ENCODE results near the gene DISC1. TPM values are rescaled to one million over a fixed set of nuclear protein-coding genes. Genes with fewer than 3 reads are reported as not detected.

The DISC1 gene
- total RNA-seq, 4 donors from 2014 or later: 7.1 to 33.4 (median 14.9) TPM

GRCh38 chr1:231930257-231930947, 303.8 kb downstream of the DISC1 start:
- Histone ChIP-seq H3K4me1 (no peaks in the 10 kb centered on the region), H3K27ac (no peak overlapping the region), H3K36me3 (no peaks in the 10 kb centered on the region), H3K9me3 (peaks cover 0 to 5% of the 10 kb centered on the region in 2 donors), H3K27me3 (no peaks in the 10 kb centered on the region), H3K4me3 (no peak overlapping the region)
- TF ChIP-seq CTCF (IDR thresholded peaks at IDR 0.05): no peak
- no peak for TF ChIP-seq POLR2A (IDR thresholded peaks at IDR 0.05)
- intact Hi-C loops (cut with DNase I; ENCODE audit: low total_unique reads): no loop called here
- DNase-seq: no peak

GRCh38 chr1:231931146-231931545, 304.6 kb downstream of the DISC1 start:
- DNase-seq: no peak
- H3K4me3 ChIP-seq: no peak overlapping the region
- H3K27ac ChIP-seq: no peak overlapping the region
- peaks cover 0 to 5% of the 10 kb centered on the region in 2 donors for H3K9me3 ChIP-seq
- intact Hi-C loops (cut with DNase I; ENCODE audit: low total_unique reads): no loop called here
- no peaks in the 10 kb centered on the region for H3K27me3 ChIP-seq
- H3K4me1 ChIP-seq: no peaks in the 10 kb centered on the region
- TF ChIP-seq CTCF (IDR thresholded peaks at IDR 0.05) (no peak), POLR2A (IDR thresholded peaks at IDR 0.05) (no peak)
- H3K36me3 ChIP-seq: no peaks in the 10 kb centered on the region

- H3K27ac ChIP-seq: no peak overlapping the region
- peaks cover 0 to 5% of the 10 kb centered on the region in 2 donors for H3K9me3 ChIP-seq
- H3K4me3 ChIP-seq: no peak overlapping the region
- DNase-seq: no peak
- TF ChIP-seq CTCF (IDR thresholded peaks at IDR 0.05) (no peak), POLR2A (IDR thresholded peaks at IDR 0.05) (no peak)
- no peaks in the 10 kb centered on the region for H3K4me1 ChIP-seq
- H3K36me3 ChIP-seq: no peaks in the 10 kb centered on the region
- no peaks in the 10 kb centered on the region for H3K27me3 ChIP-seq
- intact Hi-C loops (cut with DNase I; ENCODE audit: low total_unique reads): no loop called here
Observed at GRCh38 chr1:231931846-231932454, 305.4 kb downstream of the DISC1 start.

GRCh38 chr1:231933711-231934626, 307.4 kb downstream of the DISC1 start:
- Histone ChIP-seq H3K4me3 (no peak overlapping the region), H3K36me3 (no peaks in the 10 kb centered on the region), H3K27me3 (no peaks in the 10 kb centered on the region), H3K9me3 (peaks cover 0 to 5% of the 10 kb centered on the region in 2 donors), H3K27ac (no peak overlapping the region), H3K4me1 (peaks cover 0 to 3% of the 10 kb centered on the region in 2 donors)
- DNase-seq: no peak
- TF ChIP-seq POLR2A (IDR thresholded peaks at IDR 0.05) (no peak), CTCF (IDR thresholded peaks at IDR 0.05) (no peak)
- intact Hi-C loops (cut with DNase I; ENCODE audit: low total_unique reads): no loop called here

Data from uterus (tissue), 4 donors.